GM12873 (cell line): ENCODE results near the gene ADGRB2.

Experiments used
- TF ChIP-seq, protein P1 (sequence below): IDR thresholded peaks from 2 replicates; pipeline ENCODE4 v1.5.1; 2012; ENCODE audit warnings: low read depth, mild to moderate bottlenecking, moderate library complexity, low read length, control low read depth; ENCODE audit not compliant: insufficient read depth; ENCODE audit errors: missing control alignments

The ADGRB2 gene

DNA sequence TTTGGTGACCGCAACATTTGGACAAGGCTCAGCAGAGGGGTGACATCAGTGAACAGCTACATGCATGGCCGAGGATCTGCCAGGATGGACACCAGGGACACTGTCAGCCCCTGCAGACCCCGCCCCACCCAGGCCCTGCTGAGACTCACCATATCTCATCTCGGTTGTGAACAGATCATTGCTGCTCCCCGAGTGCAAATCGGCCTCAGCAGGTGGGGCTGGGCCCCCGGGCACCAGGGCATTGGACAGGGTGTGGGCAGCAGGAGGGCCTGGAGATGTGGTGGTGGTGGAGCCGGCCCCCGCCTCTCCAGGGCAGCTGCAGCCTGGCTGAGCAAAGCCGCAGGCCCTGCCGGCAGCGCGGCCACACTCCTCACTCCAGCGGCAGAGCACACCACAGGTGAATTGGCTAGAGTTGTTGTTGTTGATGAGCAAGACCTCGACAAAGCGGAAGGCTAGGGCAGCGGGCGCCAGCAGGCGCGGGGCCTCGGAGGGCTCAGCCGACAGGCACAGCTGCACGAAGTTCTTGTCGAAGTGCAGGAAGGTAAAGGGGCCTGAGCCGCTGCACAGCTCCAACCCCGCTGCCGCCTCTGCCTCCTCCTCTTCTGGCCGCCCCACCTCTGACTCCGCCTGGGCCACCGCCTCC, 8.2 kb downstream of the ADGRB2 start:
- TF ChIP-seq, protein P1, sequence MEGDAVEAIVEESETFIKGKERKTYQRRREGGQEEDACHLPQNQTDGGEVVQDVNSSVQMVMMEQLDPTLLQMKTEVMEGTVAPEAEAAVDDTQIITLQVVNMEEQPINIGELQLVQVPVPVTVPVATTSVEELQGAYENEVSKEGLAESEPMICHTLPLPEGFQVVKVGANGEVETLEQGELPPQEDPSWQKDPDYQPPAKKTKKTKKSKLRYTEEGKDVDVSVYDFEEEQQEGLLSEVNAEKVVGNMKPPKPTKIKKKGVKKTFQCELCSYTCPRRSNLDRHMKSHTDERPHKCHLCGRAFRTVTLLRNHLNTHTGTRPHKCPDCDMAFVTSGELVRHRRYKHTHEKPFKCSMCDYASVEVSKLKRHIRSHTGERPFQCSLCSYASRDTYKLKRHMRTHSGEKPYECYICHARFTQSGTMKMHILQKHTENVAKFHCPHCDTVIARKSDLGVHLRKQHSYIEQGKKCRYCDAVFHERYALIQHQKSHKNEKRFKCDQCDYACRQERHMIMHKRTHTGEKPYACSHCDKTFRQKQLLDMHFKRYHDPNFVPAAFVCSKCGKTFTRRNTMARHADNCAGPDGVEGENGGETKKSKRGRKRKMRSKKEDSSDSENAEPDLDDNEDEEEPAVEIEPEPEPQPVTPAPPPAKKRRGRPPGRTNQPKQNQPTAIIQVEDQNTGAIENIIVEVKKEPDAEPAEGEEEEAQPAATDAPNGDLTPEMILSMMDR: no peak

DNA sequence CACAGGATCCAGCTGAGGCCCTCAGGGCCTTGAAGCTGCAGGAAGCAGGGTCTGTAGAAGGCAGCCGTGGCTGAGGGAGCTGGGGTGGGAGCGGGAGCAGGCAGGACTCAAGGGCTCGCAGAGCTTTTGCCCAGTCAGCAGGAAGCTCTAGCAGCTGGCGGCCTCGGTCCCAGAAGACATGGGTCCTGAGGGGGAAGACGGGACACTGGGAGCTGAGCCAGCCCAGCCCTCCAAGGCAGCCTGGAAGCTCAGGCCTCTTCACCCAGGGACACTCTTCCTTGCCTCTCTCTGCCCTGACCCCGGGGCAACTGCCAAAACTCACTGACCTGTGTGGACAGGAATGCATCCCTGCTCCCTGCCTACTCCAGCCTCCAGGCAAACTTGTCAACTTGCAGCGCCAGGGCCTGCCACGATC, 8.9 kb downstream of the ADGRB2 start:
- TF ChIP-seq, protein P1: no peak

DNA sequence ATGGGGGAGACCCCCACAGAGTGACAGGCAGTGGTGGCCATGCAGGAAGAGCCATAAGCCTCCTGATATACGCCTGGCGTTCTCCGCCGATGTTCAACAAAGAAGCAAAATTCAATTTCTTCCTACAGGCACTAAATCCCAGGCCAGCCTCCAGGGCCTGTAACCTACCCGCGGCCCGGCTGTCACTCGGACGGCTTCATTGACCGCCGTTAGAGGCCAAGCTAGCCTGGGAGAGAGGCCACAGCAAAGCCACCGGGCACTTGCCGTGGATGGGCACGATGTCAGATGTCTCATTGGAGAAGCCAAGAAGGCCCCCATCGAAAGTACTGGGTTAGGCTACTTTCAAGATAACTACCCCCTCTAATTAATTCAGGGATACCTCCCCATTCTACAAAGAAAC, 9.7 kb downstream of the ADGRB2 start:
- TF ChIP-seq, protein P1: no peak

DNA sequence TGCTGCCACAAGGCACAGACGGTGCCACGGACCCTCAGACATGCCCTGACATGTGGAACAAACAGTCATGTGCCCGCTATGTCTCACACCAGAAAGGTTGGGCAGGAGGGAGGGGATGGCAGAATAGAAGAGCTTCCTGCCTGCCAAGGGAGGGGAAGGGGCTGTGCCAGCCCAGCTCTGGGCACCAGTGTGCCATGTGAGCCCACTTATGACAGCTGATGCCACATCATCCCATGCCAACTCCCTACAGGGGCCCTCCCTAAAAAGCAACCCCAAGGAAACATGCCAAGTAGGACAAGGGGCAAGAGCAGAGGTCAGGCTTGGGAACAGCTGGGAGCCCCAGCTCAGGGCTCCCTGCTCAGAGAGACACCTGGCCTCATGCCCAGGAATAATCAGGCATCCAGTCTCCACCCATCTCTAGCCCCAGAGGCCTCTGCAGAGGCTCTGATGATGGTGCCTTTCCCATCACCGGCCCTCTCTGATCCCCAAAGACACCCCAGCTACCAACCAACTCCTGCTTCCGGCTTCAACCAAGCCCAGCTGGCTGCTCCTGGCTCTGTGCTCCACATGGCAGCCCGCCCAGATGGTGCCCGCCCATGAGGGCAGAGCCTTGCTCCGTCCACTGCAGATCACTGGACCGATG, 10.3 kb downstream of the ADGRB2 start:
- TF ChIP-seq, protein P1: no peak

DNA sequence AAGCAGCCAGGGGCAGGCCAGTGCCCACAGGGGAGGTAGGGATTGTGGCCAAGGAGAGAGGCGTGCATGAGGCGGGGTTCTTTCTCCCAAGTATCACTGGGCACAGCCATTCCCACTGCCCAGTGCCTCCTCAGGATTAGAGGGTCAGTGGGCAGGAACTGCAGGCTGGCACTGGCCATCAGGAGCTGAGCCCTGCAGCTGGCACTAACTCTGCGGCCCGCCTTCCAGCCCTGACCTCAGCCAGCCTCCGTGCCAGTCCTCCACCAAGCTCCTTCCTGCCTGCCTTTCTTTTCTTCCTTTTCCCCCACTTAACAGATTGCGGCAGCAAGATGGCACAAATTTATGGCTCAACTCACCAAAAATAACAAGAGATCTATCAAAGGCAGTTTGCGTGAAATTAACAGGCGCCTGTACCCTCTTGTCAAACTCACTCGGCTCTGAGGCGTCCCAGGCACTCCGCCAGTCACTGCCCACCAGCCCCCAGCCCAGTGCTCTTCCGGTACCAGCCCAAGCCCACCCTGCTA, 11.1 kb downstream of the ADGRB2 start:
- TF ChIP-seq, protein P1: no peak

DNA sequence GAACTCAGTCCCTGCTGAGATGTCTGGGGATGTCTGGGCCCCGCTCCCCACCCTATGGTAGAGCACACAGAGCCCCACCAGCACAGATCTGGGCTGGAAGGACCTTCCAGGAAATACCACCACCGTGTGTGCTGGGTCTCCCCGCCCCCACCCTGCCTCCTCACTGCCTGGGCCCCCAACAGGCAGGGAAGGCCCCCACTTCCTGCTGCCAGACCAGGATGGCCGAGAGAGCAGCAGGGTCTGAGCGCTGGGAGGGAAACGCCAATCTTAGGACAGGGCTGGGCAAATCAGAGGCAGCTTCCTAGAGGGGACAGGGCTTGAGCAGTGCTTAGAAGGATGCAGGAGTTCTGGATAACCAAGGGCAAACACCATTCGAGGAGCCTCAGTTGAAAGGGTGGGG, 11.9 kb downstream of the ADGRB2 start:
- TF ChIP-seq, protein P1: no peak

DNA sequence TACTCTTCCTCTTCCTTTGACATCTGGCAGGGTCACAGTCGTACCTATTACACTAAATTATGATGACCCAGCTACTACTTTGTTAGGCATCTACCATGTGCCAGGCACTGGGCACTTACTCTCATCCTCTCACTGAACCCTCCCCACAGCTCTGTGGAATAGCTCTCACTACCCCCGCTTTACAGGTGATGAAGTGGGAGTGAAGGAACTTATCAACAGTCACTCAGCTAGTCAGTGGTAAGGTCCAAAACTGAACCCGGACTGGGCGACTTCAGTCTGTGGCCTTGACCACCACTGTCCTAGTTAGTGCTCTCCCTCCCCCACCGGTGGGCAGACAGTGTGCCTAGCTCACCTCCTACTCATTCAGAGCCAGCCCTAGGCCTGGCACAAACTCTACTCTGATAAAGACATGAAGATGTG, 12.3 kb downstream of the ADGRB2 start:
- TF ChIP-seq, protein P1: no peak
